Osteocyte (in vitro differentiated cells): ENCODE measurements around the gene SLC17A9. TPM values are rescaled to one million over a fixed set of nuclear protein-coding genes. Genes with fewer than 3 reads are reported as not detected.

Experiments
- DNase-seq: peaks from one replicate; pipeline ENCODE4 v3.0.0; 2021; ENCODE audit warnings: mixed read lengths; ENCODE audit not compliant: unreplicated experiment; ENCODE audit errors: extremely low spot score
- H3K27ac Mint-ChIP-seq: one replicate; pipeline ENCODE4 v1.8.0; 2021; ENCODE audit warnings: mild to moderate bottlenecking, mixed read lengths; ENCODE audit not compliant: unreplicated experiment
- H3K27me3 Mint-ChIP-seq: one replicate; pipeline ENCODE4 v1.8.0; 2021; ENCODE audit warnings: mixed read lengths; ENCODE audit not compliant: unreplicated experiment
- H3K36me3 Mint-ChIP-seq: one replicate; pipeline ENCODE4 v1.8.0; 2021; ENCODE audit warnings: mixed read lengths; ENCODE audit not compliant: unreplicated experiment
- H3K4me1 Mint-ChIP-seq: one replicate; pipeline ENCODE4 v1.8.0; 2021; ENCODE audit warnings: mixed read lengths; ENCODE audit not compliant: unreplicated experiment
- H3K4me3 Mint-ChIP-seq: one replicate; pipeline ENCODE4 v1.8.0; 2021; ENCODE audit warnings: mild to moderate bottlenecking, moderate library complexity, mixed read lengths; ENCODE audit not compliant: unreplicated experiment
- H3K9me3 Mint-ChIP-seq: one replicate; pipeline ENCODE4 v1.8.0; 2021; ENCODE audit warnings: mixed read lengths; ENCODE audit not compliant: unreplicated experiment
- total RNA-seq: library from RNA; stranded (reverse); gene quantifications from 2 replicates; pipeline ENCODE4 v1.2.1, GENCODE V29; 2021
- TF ChIP-seq, protein P1 (sequence below): fragments of 200-600 bp; sonication (generic); IDR thresholded peaks from 2 replicates; pipeline ENCODE4 v1.5.0; 2021; ENCODE audit warnings: antibody characterized with exemption, mild to moderate bottlenecking, moderate library complexity

The SLC17A9 gene
- total RNA-seq, 1 donor from 2014 or later = not detected

DNA sequence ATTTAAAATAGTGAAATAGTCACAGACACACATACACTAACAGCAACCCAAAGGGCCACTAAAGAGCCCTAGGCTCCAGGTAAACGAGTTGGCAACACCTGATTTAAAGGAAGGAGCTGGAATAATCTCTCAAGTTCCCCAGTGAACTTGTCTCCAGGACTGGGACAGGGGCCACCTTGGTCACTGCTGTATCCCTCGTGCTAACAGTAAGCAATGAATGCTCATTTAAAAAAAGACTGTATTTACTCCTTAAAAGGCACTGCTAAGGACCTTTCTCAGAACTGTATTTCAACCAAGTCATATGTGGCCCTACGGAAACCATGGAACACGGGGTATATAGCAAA lies 27.5 kb upstream of the SLC17A9 start:
- no peak for DNase-seq
- Mint-ChIP-seq H3K9me3 (no peaks in the 10 kb centered on the region), H3K27ac (peak overlapping the region; percentile 94), H3K4me1 (peaks cover 70% of the 10 kb centered on the region), H3K4me3 (peak overlapping the region; percentile 93), H3K36me3 (no peaks in the 10 kb centered on the region), H3K27me3 (no peaks in the 10 kb centered on the region)
- TF ChIP-seq, protein P1, sequence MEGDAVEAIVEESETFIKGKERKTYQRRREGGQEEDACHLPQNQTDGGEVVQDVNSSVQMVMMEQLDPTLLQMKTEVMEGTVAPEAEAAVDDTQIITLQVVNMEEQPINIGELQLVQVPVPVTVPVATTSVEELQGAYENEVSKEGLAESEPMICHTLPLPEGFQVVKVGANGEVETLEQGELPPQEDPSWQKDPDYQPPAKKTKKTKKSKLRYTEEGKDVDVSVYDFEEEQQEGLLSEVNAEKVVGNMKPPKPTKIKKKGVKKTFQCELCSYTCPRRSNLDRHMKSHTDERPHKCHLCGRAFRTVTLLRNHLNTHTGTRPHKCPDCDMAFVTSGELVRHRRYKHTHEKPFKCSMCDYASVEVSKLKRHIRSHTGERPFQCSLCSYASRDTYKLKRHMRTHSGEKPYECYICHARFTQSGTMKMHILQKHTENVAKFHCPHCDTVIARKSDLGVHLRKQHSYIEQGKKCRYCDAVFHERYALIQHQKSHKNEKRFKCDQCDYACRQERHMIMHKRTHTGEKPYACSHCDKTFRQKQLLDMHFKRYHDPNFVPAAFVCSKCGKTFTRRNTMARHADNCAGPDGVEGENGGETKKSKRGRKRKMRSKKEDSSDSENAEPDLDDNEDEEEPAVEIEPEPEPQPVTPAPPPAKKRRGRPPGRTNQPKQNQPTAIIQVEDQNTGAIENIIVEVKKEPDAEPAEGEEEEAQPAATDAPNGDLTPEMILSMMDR = no peak

GRCh38 chr20:62925420-62926228 lies 26.9 kb upstream of the SLC17A9 start:
- H3K4me3 Mint-ChIP-seq = peak overlapping the region; percentile 93
- no peaks in the 10 kb centered on the region for H3K9me3 Mint-ChIP-seq
- no peaks in the 10 kb centered on the region for H3K36me3 Mint-ChIP-seq
- peak overlapping the region; percentile 94 for H3K27ac Mint-ChIP-seq
- no peaks in the 10 kb centered on the region for H3K27me3 Mint-ChIP-seq
- peaks cover 69% of the 10 kb centered on the region for H3K4me1 Mint-ChIP-seq
- TF ChIP-seq, protein P1 = no peak
- DNase-seq = no peak

GRCh38 chr20:62926229-62927127 lies 26.0 kb upstream of the SLC17A9 start, which contains the start of gene DIDO1:
Gene DIDO1 (minus strand): TSS chr20:62926505.
- Mint-ChIP-seq H3K9me3 (no peaks in the 10 kb centered on the region), H3K27ac (peak within 1 kb of the TSS; percentile 94), H3K4me1 (peaks cover 62% of the 10 kb centered on the region), H3K27me3 (no peaks in the 10 kb centered on the region), H3K4me3 (peak within 1 kb of the TSS; percentile 93), H3K36me3 (no peaks in the 10 kb centered on the region)
- TF ChIP-seq, protein P1 = peak; percentile 92
- peak; percentile 95 for DNase-seq

GRCh38 chr20:62927128-62927705 lies 25.3 kb upstream of the SLC17A9 start:
- no peaks in the 10 kb centered on the region for H3K9me3 Mint-ChIP-seq
- peaks cover 61% of the 10 kb centered on the region for H3K4me1 Mint-ChIP-seq
- peak overlapping the region; percentile 82 for H3K27ac Mint-ChIP-seq
- no peaks in the 10 kb centered on the region for H3K27me3 Mint-ChIP-seq
- no peak for DNase-seq
- TF ChIP-seq, protein P1 = no peak
- H3K36me3 Mint-ChIP-seq = no peaks in the 10 kb centered on the region
- H3K4me3 Mint-ChIP-seq = peak overlapping the region; percentile 87
